H9 (cell line): ENCODE data around the gene SLC30A7. TPM values are rescaled to one million over a fixed set of nuclear protein-coding genes. Genes with fewer than 3 reads are reported as not detected.
A peak's percentile ranks its signal among the peaks of the same experiment; 100 is the strongest.

Experiments
- DNase-seq: peaks from one replicate; pipeline ENCODE4 v3.0.0-alpha.2; 2017
- H2AFZ ChIP-seq: one replicate; pipeline ENCODE4 v1.6.1; 2013; ENCODE audit warnings: mild to moderate bottlenecking, low read length, control low read depth, moderate library complexity
- H2AK5ac ChIP-seq: 2 replicates; pipeline ENCODE4 v1.6.1; 2013; ENCODE audit warnings: low read length, control low read depth, mixed read lengths; ENCODE audit not compliant: insufficient read length
- H2BK120ac ChIP-seq: one replicate; pipeline ENCODE4 v1.6.1; 2013; ENCODE audit warnings: low read depth, mild to moderate bottlenecking, low read length, control low read depth, inconsistent platforms; ENCODE audit not compliant: poor library complexity, severe bottlenecking
- H2BK12ac ChIP-seq: 2 replicates; pipeline ENCODE4 v1.6.1; 2013; ENCODE audit warnings: low read length, control low read depth, mixed read lengths, low read depth; ENCODE audit not compliant: insufficient read length
- H2BK15ac ChIP-seq: 2 replicates; pipeline ENCODE4 v1.6.1; 2013; ENCODE audit warnings: low read depth, low read length, control low read depth
- H2BK20ac ChIP-seq: one replicate; pipeline ENCODE4 v1.6.1; 2013; ENCODE audit warnings: low read depth, mild to moderate bottlenecking, low read length, control low read depth, inconsistent platforms; ENCODE audit not compliant: poor library complexity, severe bottlenecking
- H2BK5ac ChIP-seq: 2 replicates; pipeline ENCODE4 v1.6.1; 2013; ENCODE audit warnings: low read length, control low read depth, mixed read lengths; ENCODE audit not compliant: insufficient read length
- H3K14ac ChIP-seq: 2 replicates; pipeline ENCODE4 v1.6.1; 2013; ENCODE audit warnings: low read length, control low read depth; ENCODE audit not compliant: insufficient read depth
- H3K18ac ChIP-seq: 2 replicates; pipeline ENCODE4 v1.6.1; 2013; ENCODE audit warnings: low read depth, mild to moderate bottlenecking, mixed read lengths, low read length, control low read depth; ENCODE audit not compliant: insufficient read length
- H3K23ac ChIP-seq: 2 replicates; pipeline ENCODE4 v1.6.1; 2013; ENCODE audit warnings: low read length, control low read depth, mixed read lengths, low read depth; ENCODE audit not compliant: insufficient read length
- H3K23me2 ChIP-seq: 2 replicates; pipeline ENCODE4 v1.6.1; 2013; ENCODE audit warnings: low read depth, mild to moderate bottlenecking, mixed read lengths, low read length, control low read depth; ENCODE audit not compliant: insufficient read length, poor library complexity, severe bottlenecking
- H3K27ac ChIP-seq: 2 replicates; pipeline ENCODE4 v1.5.1; 2013; ENCODE audit warnings: low read length, control low read depth, mixed read lengths, low read depth; ENCODE audit not compliant: insufficient read length
- H3K27me3 ChIP-seq: 2 replicates; pipeline ENCODE4 v1.6.1; 2013; ENCODE audit warnings: low read length, control low read depth, inconsistent platforms; ENCODE audit not compliant: insufficient read depth
- H3K4ac ChIP-seq: 2 replicates; pipeline ENCODE4 v1.6.1; 2013; ENCODE audit warnings: low read depth, mild to moderate bottlenecking, control low read depth, inconsistent platforms, low read length, moderate library complexity
- H3K4me1 ChIP-seq: 2 replicates; pipeline ENCODE4 v1.6.1; 2013; ENCODE audit warnings: low read length, control low read depth, inconsistent platforms; ENCODE audit not compliant: insufficient read depth
- H3K4me2 ChIP-seq: 2 replicates; pipeline ENCODE4 v1.6.1; 2013; ENCODE audit warnings: low read length, control low read depth, mixed read lengths; ENCODE audit not compliant: insufficient read length, insufficient read depth
- H3K56ac ChIP-seq: 2 replicates; pipeline ENCODE4 v1.6.1; 2013; ENCODE audit warnings: low read depth, mild to moderate bottlenecking, mixed read lengths, low read length, control low read depth; ENCODE audit not compliant: insufficient read length
- H3K79me1 ChIP-seq: 2 replicates; pipeline ENCODE4 v1.6.1; 2013; ENCODE audit warnings: low read depth, mild to moderate bottlenecking, moderate library complexity, low read length, control low read depth, inconsistent platforms; ENCODE audit not compliant: insufficient read depth, poor library complexity, severe bottlenecking
- H3K79me2 ChIP-seq: 2 replicates; pipeline ENCODE4 v1.6.1; 2013; ENCODE audit warnings: low read length, control low read depth, inconsistent platforms; ENCODE audit not compliant: insufficient read depth
- H3K9ac ChIP-seq: 2 replicates; pipeline ENCODE4 v1.6.1; 2013; ENCODE audit warnings: low read length, control low read depth, mixed read lengths; ENCODE audit not compliant: insufficient read length; ENCODE audit errors: extremely low read depth
- H3K9me3 ChIP-seq: one replicate; pipeline ENCODE4 v1.6.1; 2013; ENCODE audit warnings: low read depth, low read length, inconsistent platforms; ENCODE audit not compliant: control insufficient read depth
- H3T11ph ChIP-seq: one replicate; pipeline ENCODE4 v1.6.1; 2013; ENCODE audit warnings: mild to moderate bottlenecking, low read length, control low read depth, inconsistent platforms
- H4K20me1 ChIP-seq: one replicate; pipeline ENCODE4 v1.6.1; 2013; ENCODE audit not compliant: control insufficient read depth, insufficient read length, insufficient read depth
- H4K5ac ChIP-seq: 2 replicates; pipeline ENCODE4 v1.6.1; 2013; ENCODE audit warnings: low read depth, mild to moderate bottlenecking, mixed read lengths, low read length, control low read depth; ENCODE audit not compliant: insufficient read length
- H4K8ac ChIP-seq: replicated peaks from 2 replicates; pipeline ENCODE4 v1.6.1; 2013; ENCODE audit warnings: low read length, control low read depth, mixed read lengths, low read depth; ENCODE audit not compliant: insufficient read length
- H4K91ac ChIP-seq: 2 replicates; pipeline ENCODE4 v1.6.1; 2013; ENCODE audit warnings: low read depth, mild to moderate bottlenecking, moderate library complexity, mixed read lengths, low read length, control low read depth; ENCODE audit not compliant: insufficient read length
- H3K27ac Mint-ChIP-seq, 3 experiments: 2 replicates in 2 of 3; 3 replicates in 1 of 3; pipeline ENCODE4 v1.8.0; 2020 to 2021; ENCODE audit warnings: mixed read lengths in 3 of 3, mild to moderate bottlenecking in 1 of 3, moderate library complexity in 1 of 3
- H3K27me3 Mint-ChIP-seq: 2 replicates; pipeline ENCODE4 v1.8.0; 2021; ENCODE audit warnings: low read depth, mild to moderate bottlenecking, moderate library complexity, mixed read lengths
- H3K36me3 Mint-ChIP-seq, 3 experiments: 2 replicates in 2 of 3; 3 replicates in 1 of 3; pipeline ENCODE4 v1.8.0; 2020 to 2021; ENCODE audit warnings: low read depth in 3 of 3, mixed read lengths in 3 of 3; ENCODE audit not compliant: insufficient read depth in 1 of 3
- H3K4me1 Mint-ChIP-seq, 2 experiments: 2 replicates each; pipeline ENCODE4 v1.8.0; 2020; ENCODE audit warnings: mixed read lengths in 2 of 2
- H3K4me3 Mint-ChIP-seq, 2 experiments: 2 replicates in 1 of 2; 3 replicates in 1 of 2; pipeline ENCODE4 v1.8.0; 2020 to 2021; ENCODE audit warnings: mild to moderate bottlenecking in 2 of 2, mixed read lengths in 2 of 2, moderate library complexity in 1 of 2
- H3K9me3 Mint-ChIP-seq, 2 experiments: 2 replicates in 1 of 2; 3 replicates in 1 of 2; pipeline ENCODE4 v1.8.0; 2020; ENCODE audit warnings: mild to moderate bottlenecking in 2 of 2, mixed read lengths in 2 of 2, moderate library complexity in 1 of 2
- WGBS: extraction: QIAGEN DNeasy Blood & Tissue Kit; methylation state at CpG from one replicate; pipeline ENCODE4 v1.1.7; 2013; ENCODE audit warnings: missing lambda C conversion rate, low lambda C conversion rate, mixed read lengths; ENCODE audit not compliant: insufficient read length; ENCODE audit errors: extremely low coverage; 5-methylcytosine and 5-hydroxymethylcytosine counted together
- total RNA-seq: library from RNA; stranded (reverse); gene quantifications from 2 replicates; pipeline ENCODE4 v1.2.1, GENCODE V29; 2021
- TF ChIP-seq, protein P1 (sequence below): fragments of 200-600 bp; sonication (generic); conservative IDR thresholded peaks from 3 replicates; pipeline ENCODE4 v1.8.0; 2021; ENCODE audit warnings: antibody characterized with exemption, mild to moderate bottlenecking

SLC30A7 gene
- total RNA-seq, 1 experiment from 2014 or later, result 25.6 TPM

DNA sequence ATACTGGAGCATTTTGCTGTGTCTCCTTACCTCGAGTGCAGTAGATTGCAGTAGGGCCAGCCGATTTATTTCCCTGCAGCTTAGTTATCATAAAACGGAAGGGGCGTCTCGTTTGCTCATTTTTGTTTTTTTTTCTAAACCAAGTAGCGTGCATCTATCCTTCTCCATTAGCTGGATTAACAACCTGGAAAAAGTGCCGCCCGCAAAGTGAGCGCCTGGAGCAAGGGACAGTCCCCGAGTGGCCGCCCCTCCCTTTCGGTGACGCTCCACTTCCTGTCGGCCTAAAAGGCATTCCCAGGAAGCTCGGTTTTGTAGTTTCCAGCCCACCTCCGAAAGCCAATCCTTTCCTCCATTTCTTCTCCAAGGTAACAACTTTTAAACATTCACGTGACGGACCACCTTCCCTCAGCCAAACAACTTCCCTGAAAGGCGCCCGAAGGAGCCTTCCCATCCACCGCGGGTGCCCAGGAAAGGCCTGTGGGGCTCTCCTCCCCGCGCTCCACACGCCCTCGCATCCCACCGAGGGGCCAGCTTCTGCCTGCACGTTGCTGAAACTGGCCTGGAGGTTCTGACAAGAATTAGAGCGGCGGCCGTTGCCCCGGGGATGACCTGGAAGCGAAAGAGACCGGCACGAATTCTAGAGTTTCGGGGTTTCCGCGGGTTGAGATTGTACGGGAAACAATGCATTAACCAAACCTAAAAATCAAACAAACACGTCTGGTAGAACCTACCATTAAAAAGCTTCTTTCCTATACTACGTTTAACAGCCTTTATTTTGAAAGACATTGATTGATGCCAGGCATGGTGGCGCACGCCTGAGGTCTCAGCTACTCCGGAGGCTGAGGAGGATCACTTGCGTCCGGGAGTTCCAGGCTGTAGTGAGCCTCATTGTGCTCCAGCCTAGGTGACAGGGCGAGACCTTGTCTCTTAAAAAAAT is 1.0 kb upstream of the SLC30A7 start, which contains the start of gene EXTL2:
Gene EXTL2 (minus strand): TSS at position 240 of the 937 bp plus-strand sequence. CDS start 6,085 bp downstream, outside the sequence.
- H3K27me3 ChIP-seq, result no peaks in the 10 kb centered on the region
- peaks cover 17% of the 10 kb centered on the region for H3K23me2 ChIP-seq
- H3K14ac ChIP-seq, result peak within 1 kb of the TSS; percentile 87
- no peak within 1 kb of the TSS for H2BK12ac ChIP-seq
- no peak within 1 kb of the TSS for H4K91ac ChIP-seq
- no peak within 1 kb of the TSS for H3K23ac ChIP-seq
- H3K9ac ChIP-seq, result peak within 1 kb of the TSS; percentile 95
- Mint-ChIP-seq H3K27me3 (no peaks in the 10 kb centered on the region), H3K27ac (peak within 1 kb of the TSS; percentile 97 to 99 (median 99)), H3K9me3 (peaks cover 16 to 19% of the 10 kb centered on the region in 2 experiments), H3K36me3 (peaks cover 37 to 49% (median 44%) of the 10 kb centered on the region in 3 experiments), H3K4me3 (peak within 1 kb of the TSS; percentile 99 to 100), H3K4me1 (peaks cover 15 to 21% of the 10 kb centered on the region in 2 experiments)
- H4K20me1 ChIP-seq, result no peaks in the 10 kb centered on the region
- TF ChIP-seq, protein P1, sequence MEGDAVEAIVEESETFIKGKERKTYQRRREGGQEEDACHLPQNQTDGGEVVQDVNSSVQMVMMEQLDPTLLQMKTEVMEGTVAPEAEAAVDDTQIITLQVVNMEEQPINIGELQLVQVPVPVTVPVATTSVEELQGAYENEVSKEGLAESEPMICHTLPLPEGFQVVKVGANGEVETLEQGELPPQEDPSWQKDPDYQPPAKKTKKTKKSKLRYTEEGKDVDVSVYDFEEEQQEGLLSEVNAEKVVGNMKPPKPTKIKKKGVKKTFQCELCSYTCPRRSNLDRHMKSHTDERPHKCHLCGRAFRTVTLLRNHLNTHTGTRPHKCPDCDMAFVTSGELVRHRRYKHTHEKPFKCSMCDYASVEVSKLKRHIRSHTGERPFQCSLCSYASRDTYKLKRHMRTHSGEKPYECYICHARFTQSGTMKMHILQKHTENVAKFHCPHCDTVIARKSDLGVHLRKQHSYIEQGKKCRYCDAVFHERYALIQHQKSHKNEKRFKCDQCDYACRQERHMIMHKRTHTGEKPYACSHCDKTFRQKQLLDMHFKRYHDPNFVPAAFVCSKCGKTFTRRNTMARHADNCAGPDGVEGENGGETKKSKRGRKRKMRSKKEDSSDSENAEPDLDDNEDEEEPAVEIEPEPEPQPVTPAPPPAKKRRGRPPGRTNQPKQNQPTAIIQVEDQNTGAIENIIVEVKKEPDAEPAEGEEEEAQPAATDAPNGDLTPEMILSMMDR, result no peak
- H3K4me2 ChIP-seq, result peak within 1 kb of the TSS; percentile 97
- peaks cover 3% of the 10 kb centered on the region for H3K79me1 ChIP-seq
- H3K79me2 ChIP-seq, result peaks cover 4% of the 10 kb centered on the region; the same call in 1 of the 2 replicates
- peak within 1 kb of the TSS; percentile 76 for H3K27ac ChIP-seq
- H3K9me3 ChIP-seq, result peaks cover 14% of the 10 kb centered on the region
- no peak within 1 kb of the TSS for H2BK15ac ChIP-seq
- no peak within 1 kb of the TSS for H3K4ac ChIP-seq
- DNase-seq, result peak; percentile 92
- no peak within 1 kb of the TSS for H2BK120ac ChIP-seq
- H3K56ac ChIP-seq, result peak within 1 kb of the TSS; percentile 88
- no peak within 1 kb of the TSS for H3T11ph ChIP-seq
- no CpG with 5 or more reads among the region's 47 CpGs for WGBS
- H2AFZ ChIP-seq, result peak within 1 kb of the TSS; percentile 79
- H2BK5ac ChIP-seq, result no peak within 1 kb of the TSS
- no peak within 1 kb of the TSS for H2BK20ac ChIP-seq
- peak within 1 kb of the TSS; percentile 50 for H4K5ac ChIP-seq
- H2AK5ac ChIP-seq, result no peak within 1 kb of the TSS
- no peak within 1 kb of the TSS for H4K8ac ChIP-seq
- H3K4me1 ChIP-seq, result no peaks in the 10 kb centered on the region
- peak within 1 kb of the TSS; percentile 54 for H3K18ac ChIP-seq
